Spinal cord (tissue), 10 donors: ENCODE results near the gene PGBD5. TPM values are rescaled to one million over a fixed set of nuclear protein-coding genes. Genes with fewer than 3 reads are reported as not detected.
"Not testable (repeated sequence)": the region's sequence is repeated elsewhere in the genome, so short reads cannot be mapped to it uniquely, and the experiment has no call there.

ENCODE experiments used
- DNase-seq, 6 donors: peaks; one replicate each; pipeline versions ENCODE4 v3.0.0 to v3.0.0-alpha.2; 2013 to 2015; ENCODE audit warnings: low spot score in 6 of 6, low read depth in 4 of 6
- H3K27ac ChIP-seq: one replicate; pipeline ENCODE4 v1.5.1; 2013; ENCODE audit warnings: low read depth, low read length, control low read depth
- H3K27me3 ChIP-seq: one replicate; pipeline ENCODE4 v1.6.1; 2013; ENCODE audit warnings: low read length; ENCODE audit not compliant: control insufficient read depth, insufficient read depth
- H3K36me3 ChIP-seq: one replicate; pipeline ENCODE4 v1.6.1; 2013; ENCODE audit warnings: low read length; ENCODE audit not compliant: control insufficient read depth, insufficient read depth
- H3K4me1 ChIP-seq: one replicate; pipeline ENCODE4 v1.6.1; 2013; ENCODE audit warnings: low read length; ENCODE audit not compliant: control insufficient read depth, insufficient read depth
- H3K4me3 ChIP-seq: one replicate; pipeline ENCODE4 v1.5.1; 2013; ENCODE audit warnings: low read depth, low read length, control low read depth
- H3K9me3 ChIP-seq: one replicate; pipeline ENCODE4 v1.6.1; 2013; ENCODE audit warnings: low read length; ENCODE audit not compliant: control insufficient read depth, insufficient read depth
- WGBS: methylation state at CpG from one replicate; pipeline ENCODE4 v1.1.5; 2013; ENCODE audit warnings: missing lambda C conversion rate; ENCODE audit not compliant: insufficient coverage; 5-methylcytosine and 5-hydroxymethylcytosine counted together
- long read RNA-seq, 4 donors: transcript quantifications; one replicate each; lab custom pipeline, GENCODE V29; 2026
- polyA plus RNA-seq, 2 donors: library from polyadenylated mRNA; unstranded; fragments of 120-200 nt; gene quantifications; one replicate each; pipeline ENCODE4 v1.2.1, GENCODE V29; 2013; ENCODE audit not compliant: insufficient read length in 2 of 2
- total RNA-seq, 2 donors: library from RNA; depleted of rRNA in 1 of 2; stranded (reverse); fragments of 120-200 nt in 1 of 2; fragments of >200 nt in 1 of 2; gene quantifications; one replicate each; pipeline versions ENCODE4 v1.2.3 to v1.2.4, GENCODE V29; 2013 to 2014
- donor health status: healthy.

PGBD5 gene
- total RNA-seq (10 to 100 TPM in 1 of 2 donors, 1 to 10 TPM in 1; 4.3 to 10.8 TPM), polyA plus RNA-seq (10 to 100 TPM; 21.3 to 22.6 TPM)
- long read RNA-seq, donor 1, full-length matches to known transcripts = 5 of 5 reads
- long read RNA-seq, donor 1, partial matches to known transcripts = 0 of 5 reads
- long read RNA-seq, donor 1, other reads (novel, unspliced or antisense) = 0 of 5 reads
- long read RNA-seq, donor 2 = 0 reads
- long read RNA-seq, donor 3, full-length matches to known transcripts = 1 of 1 reads
- long read RNA-seq, donor 3, partial matches to known transcripts = 0 of 1 reads
- long read RNA-seq, donor 3, other reads (novel, unspliced or antisense) = 0 of 1 reads
- long read RNA-seq, donor 4, full-length matches to known transcripts = 2 of 2 reads
- long read RNA-seq, donor 4, partial matches to known transcripts = 0 of 2 reads
- long read RNA-seq, donor 4, other reads (novel, unspliced or antisense) = 0 of 2 reads

GRCh38 chr1:230426246-230427093, at the start of gene PGBD5:
Gene PGBD5 (minus strand): TSS chr1:230426332. CDS start chr1:230425928, 404 bp downstream.
- peak; percentile 56 to 94 (median 74) for DNase-seq
- under 1% methylated on average over 91 of the region's 93 CpGs for whole genome bisulfite sequencing
- Histone ChIP-seq H3K27me3 (peaks cover 23% of the 10 kb centered on the region), H3K9me3 (no peaks in the 10 kb centered on the region), H3K27ac (no peak within 1 kb of the TSS), H3K4me3 (peak within 1 kb of the TSS; percentile 54), H3K36me3 (no peaks in the 10 kb centered on the region), H3K4me1 (peaks cover 29% of the 10 kb centered on the region)

DNA sequence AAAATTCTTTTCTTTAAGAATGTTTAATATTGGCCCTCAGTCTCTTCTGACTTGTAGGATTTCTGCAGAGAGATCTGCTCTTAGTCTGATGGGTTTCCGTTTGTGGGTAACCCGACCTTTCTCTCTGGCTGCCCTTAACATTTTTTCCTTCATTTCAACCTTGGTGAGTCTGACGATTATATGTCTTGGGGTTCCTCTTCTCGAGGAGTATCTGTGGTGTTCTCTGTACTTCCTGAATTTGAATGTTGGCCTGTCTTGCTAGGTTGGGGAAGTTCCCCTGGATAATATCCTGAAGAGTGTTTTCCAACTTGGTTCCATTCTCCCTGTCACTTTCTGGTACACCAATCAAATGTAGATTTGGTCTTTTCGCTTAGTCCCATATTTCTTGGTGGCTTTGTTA, 48.8 kb upstream of the PGBD5 start:
- not testable (repeated sequence) for H3K36me3 ChIP-seq, DNase-seq, H3K4me1 ChIP-seq, H3K27ac ChIP-seq, H3K9me3 ChIP-seq, H3K4me3 ChIP-seq, H3K27me3 ChIP-seq
- WGBS = no CpG with 5 or more reads among the region's 5 CpGs

DNA sequence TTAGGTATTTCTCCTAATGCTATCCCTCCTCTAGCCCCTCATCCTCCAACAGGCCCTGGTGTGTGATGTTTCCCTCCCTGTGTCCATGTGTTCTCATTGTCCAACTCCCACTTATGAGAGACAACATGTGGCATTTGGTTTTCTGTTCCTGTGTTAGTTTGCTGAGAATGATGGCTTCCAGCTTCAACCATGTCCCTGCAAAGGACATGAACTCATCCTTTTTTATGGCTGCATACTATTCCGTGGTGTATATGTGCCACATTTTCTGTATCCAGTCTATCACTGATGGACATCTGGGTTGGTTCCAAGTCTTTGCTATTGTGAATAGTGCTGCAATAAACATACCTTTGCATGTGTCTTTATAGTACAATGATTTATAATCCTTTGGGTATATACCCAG, 44.6 kb upstream of the PGBD5 start:
- not testable (repeated sequence) for H3K4me1 ChIP-seq, H3K36me3 ChIP-seq, H3K9me3 ChIP-seq, H3K27me3 ChIP-seq, H3K4me3 ChIP-seq, H3K27ac ChIP-seq, DNase-seq
- no CpG with 5 or more reads among the region's 1 CpG for WGBS

GRCh38 chr1:230469271-230469670, 43.1 kb upstream of the PGBD5 start:
- H3K27ac ChIP-seq = no peak overlapping the region
- no peaks in the 10 kb centered on the region for H3K4me1 ChIP-seq
- H3K4me3 ChIP-seq = no peak overlapping the region
- no peaks in the 10 kb centered on the region for H3K36me3 ChIP-seq
- no peaks in the 10 kb centered on the region for H3K9me3 ChIP-seq
- DNase-seq = no peak
- no peaks in the 10 kb centered on the region for H3K27me3 ChIP-seq

DNA sequence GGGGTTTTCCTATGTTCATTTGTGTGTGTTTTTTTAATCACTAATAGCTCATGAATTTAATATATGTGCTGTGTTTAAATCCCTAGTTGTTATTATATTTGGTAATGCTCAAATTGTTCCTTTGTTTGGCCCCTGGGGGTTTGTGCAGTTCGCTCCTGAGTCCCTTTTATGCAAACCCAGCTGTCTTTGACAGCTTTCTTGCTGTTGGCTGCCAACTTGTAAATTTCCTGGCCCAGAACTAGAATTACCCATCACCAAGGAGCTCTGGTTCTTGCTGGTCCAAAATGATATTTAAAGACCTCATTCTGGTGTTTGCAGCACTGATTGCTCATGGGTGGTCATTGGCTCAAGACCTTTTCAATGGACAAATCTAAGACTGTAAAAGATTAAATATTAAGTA, 39.6 kb upstream of the PGBD5 start:
- H3K27ac ChIP-seq = no peak overlapping the region
- no peaks in the 10 kb centered on the region for H3K36me3 ChIP-seq
- no peaks in the 10 kb centered on the region for H3K4me1 ChIP-seq
- WGBS = 40% methylated on average over 1 of the region's 1 CpG
- DNase-seq = peak in 1 of 6 donors; percentile 78
- no peaks in the 10 kb centered on the region for H3K9me3 ChIP-seq
- no peaks in the 10 kb centered on the region for H3K27me3 ChIP-seq
- no peak overlapping the region for H3K4me3 ChIP-seq

GRCh38 chr1:230464671-230465070, 38.5 kb upstream of the PGBD5 start:
- H3K9me3 ChIP-seq = no peaks in the 10 kb centered on the region
- no peak overlapping the region for H3K27ac ChIP-seq
- no peaks in the 10 kb centered on the region for H3K4me1 ChIP-seq
- no peaks in the 10 kb centered on the region for H3K27me3 ChIP-seq
- DNase-seq = peak in 2 of 6 donors; percentile 48 to 75
- no peaks in the 10 kb centered on the region for H3K36me3 ChIP-seq
- no peak overlapping the region for H3K4me3 ChIP-seq
- 38% methylated on average over 3 of the region's 4 CpGs for WGBS

GRCh38 chr1:230463760-230464159, 37.6 kb upstream of the PGBD5 start:
- no peak overlapping the region for H3K27ac ChIP-seq
- H3K36me3 ChIP-seq = no peaks in the 10 kb centered on the region
- H3K4me1 ChIP-seq = no peaks in the 10 kb centered on the region
- no peaks in the 10 kb centered on the region for H3K9me3 ChIP-seq
- DNase-seq = no peak
- no peaks in the 10 kb centered on the region for H3K27me3 ChIP-seq
- 87% methylated on average over 5 of the region's 5 CpGs for WGBS
- H3K4me3 ChIP-seq = no peak overlapping the region

GRCh38 chr1:230463326-230463725, 37.2 kb upstream of the PGBD5 start:
- H3K4me3 ChIP-seq = no peak overlapping the region
- no peaks in the 10 kb centered on the region for H3K36me3 ChIP-seq
- no peaks in the 10 kb centered on the region for H3K27me3 ChIP-seq
- H3K27ac ChIP-seq = no peak overlapping the region
- WGBS = no CpG with 5 or more reads among the region's 2 CpGs
- no peaks in the 10 kb centered on the region for H3K9me3 ChIP-seq
- H3K4me1 ChIP-seq = no peaks in the 10 kb centered on the region
- DNase-seq = no peak

- Histone ChIP-seq H3K27me3 (no peaks in the 10 kb centered on the region), H3K4me1 (no peaks in the 10 kb centered on the region), H3K4me3 (no peak overlapping the region), H3K36me3 (no peaks in the 10 kb centered on the region), H3K9me3 (no peaks in the 10 kb centered on the region), H3K27ac (no peak overlapping the region)
- 60% methylated on average over 4 of the region's 5 CpGs for WGBS
- no peak for DNase-seq
Measured at GRCh38 chr1:230459465-230459864, 33.3 kb upstream of the PGBD5 start.
